ENCODE data around the gene RYR1. TPM values are rescaled to one million over a fixed set of nuclear protein-coding genes. Genes with fewer than 3 reads are reported as not detected.

The RYR1 gene
- total and polyA plus RNA-seq, 10 of the 15 experiments (the other 5 are each of a cell fraction or from before 2014, with no cell fraction given) = under 0.01 to 0.32 (median 0.07) TPM; not detected in 1

DNA sequence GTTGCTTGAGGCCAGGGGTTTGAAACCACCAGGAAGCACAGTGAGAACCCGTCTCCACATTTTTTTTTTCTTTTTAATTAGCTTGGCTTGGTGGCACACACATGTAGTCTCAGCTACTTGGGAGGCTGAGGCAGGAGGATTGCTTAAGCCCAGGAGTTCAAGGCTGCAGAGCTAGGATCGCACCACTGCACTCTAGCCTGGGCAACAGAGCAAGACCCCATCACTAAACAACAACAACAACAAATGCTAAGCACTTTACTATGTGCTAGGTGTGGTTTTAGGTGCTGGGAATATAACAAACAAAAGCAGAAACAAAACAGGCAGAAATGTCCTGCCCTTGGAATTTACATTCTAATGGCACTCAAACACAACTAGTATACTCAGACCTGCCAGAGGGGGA, 51.3 kb downstream of the RYR1 start (continued):
- TF ChIP-seq SMAD5 (IDR thresholded peaks at IDR 0.05; ENCODE audit: low read depth) (no peak), LARP7 (IDR thresholded peaks at IDR 0.05) (no peak), MEF2B (IDR thresholded peaks at IDR 0.05; ENCODE audit: partially characterized antibody, poor library complexity, severe bottlenecking) (no peak), NR2F1 (conservative IDR thresholded peaks at IDR 0.05) (no peak), ESRRA (IDR thresholded peaks at IDR 0.05; ENCODE audit: low read length) (no peak), JUND (IDR thresholded peaks at IDR 0.05; ENCODE audit: low read depth, low read length) (no peak)
- TF ChIP-seq, protein P1, sequence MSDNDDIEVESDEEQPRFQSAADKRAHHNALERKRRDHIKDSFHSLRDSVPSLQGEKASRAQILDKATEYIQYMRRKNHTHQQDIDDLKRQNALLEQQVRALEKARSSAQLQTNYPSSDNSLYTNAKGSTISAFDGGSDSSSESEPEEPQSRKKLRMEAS (IDR thresholded peaks at IDR 0.05; ENCODE audit: low read depth, low read length) = no peak
- TF ChIP-seq, protein P2, sequence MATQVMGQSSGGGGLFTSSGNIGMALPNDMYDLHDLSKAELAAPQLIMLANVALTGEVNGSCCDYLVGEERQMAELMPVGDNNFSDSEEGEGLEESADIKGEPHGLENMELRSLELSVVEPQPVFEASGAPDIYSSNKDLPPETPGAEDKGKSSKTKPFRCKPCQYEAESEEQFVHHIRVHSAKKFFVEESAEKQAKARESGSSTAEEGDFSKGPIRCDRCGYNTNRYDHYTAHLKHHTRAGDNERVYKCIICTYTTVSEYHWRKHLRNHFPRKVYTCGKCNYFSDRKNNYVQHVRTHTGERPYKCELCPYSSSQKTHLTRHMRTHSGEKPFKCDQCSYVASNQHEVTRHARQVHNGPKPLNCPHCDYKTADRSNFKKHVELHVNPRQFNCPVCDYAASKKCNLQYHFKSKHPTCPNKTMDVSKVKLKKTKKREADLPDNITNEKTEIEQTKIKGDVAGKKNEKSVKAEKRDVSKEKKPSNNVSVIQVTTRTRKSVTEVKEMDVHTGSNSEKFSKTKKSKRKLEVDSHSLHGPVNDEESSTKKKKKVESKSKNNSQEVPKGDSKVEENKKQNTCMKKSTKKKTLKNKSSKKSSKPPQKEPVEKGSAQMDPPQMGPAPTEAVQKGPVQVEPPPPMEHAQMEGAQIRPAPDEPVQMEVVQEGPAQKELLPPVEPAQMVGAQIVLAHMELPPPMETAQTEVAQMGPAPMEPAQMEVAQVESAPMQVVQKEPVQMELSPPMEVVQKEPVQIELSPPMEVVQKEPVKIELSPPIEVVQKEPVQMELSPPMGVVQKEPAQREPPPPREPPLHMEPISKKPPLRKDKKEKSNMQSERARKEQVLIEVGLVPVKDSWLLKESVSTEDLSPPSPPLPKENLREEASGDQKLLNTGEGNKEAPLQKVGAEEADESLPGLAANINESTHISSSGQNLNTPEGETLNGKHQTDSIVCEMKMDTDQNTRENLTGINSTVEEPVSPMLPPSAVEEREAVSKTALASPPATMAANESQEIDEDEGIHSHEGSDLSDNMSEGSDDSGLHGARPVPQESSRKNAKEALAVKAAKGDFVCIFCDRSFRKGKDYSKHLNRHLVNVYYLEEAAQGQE (IDR thresholded peaks at IDR 0.05; ENCODE audit: low read depth, low read length) = no peak

DNA sequence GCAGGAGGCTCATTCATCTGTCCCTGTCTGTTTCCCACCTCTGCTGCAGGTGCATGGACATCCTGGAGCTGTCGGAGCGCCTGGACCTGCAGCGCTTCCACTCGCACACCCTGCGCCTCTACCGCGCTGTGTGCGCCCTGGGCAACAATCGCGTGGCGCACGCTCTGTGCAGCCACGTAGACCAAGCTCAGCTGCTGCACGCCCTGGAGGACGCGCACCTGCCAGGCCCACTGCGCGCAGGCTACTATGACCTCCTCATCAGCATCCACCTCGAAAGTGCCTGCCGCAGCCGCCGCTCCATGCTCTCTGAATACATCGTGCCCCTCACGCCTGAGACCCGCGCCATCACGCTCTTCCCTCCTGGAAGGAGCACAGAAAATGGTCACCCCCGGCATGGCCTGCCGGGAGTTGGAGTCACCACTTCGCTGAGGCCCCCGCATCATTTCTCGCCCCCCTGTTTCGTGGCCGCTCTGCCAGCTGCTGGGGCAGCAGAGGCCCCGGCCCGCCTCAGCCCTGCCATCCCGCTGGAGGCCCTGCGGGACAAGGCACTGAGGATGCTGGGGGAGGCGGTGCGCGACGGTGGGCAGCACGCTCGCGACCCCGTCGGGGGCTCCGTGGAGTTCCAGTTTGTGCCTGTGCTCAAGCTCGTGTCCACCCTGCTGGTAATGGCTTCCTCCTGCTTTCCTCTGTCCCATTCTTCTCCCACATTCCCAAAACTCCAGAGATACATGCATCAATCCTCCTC, 52.2 kb downstream of the RYR1 start:
- RAD21 ChIA-PET (ENCODE audit: unreplicated experiment) = no interaction called here
- no peak overlapping the region for H3K27ac ChIP-seq (ENCODE audit: control insufficient read depth, insufficient read depth)
- H4K20me1 ChIP-seq (ENCODE audit: control insufficient read depth, insufficient read depth) = no peaks in the 10 kb centered on the region
- H3K9ac ChIP-seq (ENCODE audit: control insufficient read depth, insufficient read depth, low read length) = no peak overlapping the region
- no peak overlapping the region for H3K4me3 ChIP-seq
- no peaks in the 10 kb centered on the region for H3K79me2 ChIP-seq (ENCODE audit: control insufficient read depth, insufficient read depth, low read length)
- BruUV-seq (replicated peaks) = no TSS peak
- FAIRE-seq = no peak
- 72% methylated on average over 44 of the region's 49 CpGs for WGBS (ENCODE audit: insufficient coverage, insufficient replicate concordance, low lambda C conversion rate, missing lambda C conversion rate)
- in situ Hi-C loops (cut with MboI) = no loop called here
- intact Hi-C loops (cut with micrococcal nuclease; ENCODE audit: unreplicated experiment) = no loop called here
- H3K36me3 ChIP-seq (ENCODE audit: control insufficient read depth in 2 of 2, insufficient read depth in 2 of 2, low read length in 1 of 2) = no peaks in the 10 kb centered on the region
- SMC1A ChIA-PET (ENCODE audit: uncharacterized antibody, unreplicated experiment) = no interaction called here
- H3K4me1 ChIP-seq (ENCODE audit: control insufficient read depth, insufficient read depth, low read length) = no peaks in the 10 kb centered on the region
- no peak for ATAC-seq
- DNase-seq (ENCODE audit: low read depth, low spot score) = no peak
- POLR2A ChIA-PET = no interaction called here
- no peak overlapping the region for H2AFZ ChIP-seq (ENCODE audit: control insufficient read depth, low read depth, low read length)
- CTCF ChIA-PET = no interaction called here
- H3K4me2 ChIP-seq (ENCODE audit: control insufficient read depth, insufficient read depth) = no peak overlapping the region
- no peaks in the 10 kb centered on the region for H3K27me3 ChIP-seq (replicated peaks in 1 of 2; ENCODE audit: control insufficient read depth in 2 of 2, insufficient read depth in 2 of 2, low read length in 1 of 2)
- H3K9me3 ChIP-seq (replicated peaks; ENCODE audit: control insufficient read depth, insufficient read depth, low read length) = peaks cover 2% of the 10 kb centered on the region; the same call in 1 of the 3 replicates
- no peak for TF ChIP-seq FOXK2 (IDR thresholded peaks at IDR 0.05)
- no peak for TF ChIP-seq NR2F1 (conservative IDR thresholded peaks at IDR 0.05)
- TF ChIP-seq SIN3A (IDR thresholded peaks at IDR 0.05; ENCODE audit: low read depth, low read length) = no peak
- no peak for TF ChIP-seq ETV6 (conservative IDR thresholded peaks at IDR 0.05 in 1 of 2, IDR thresholded peaks at IDR 0.05 in 1 of 2; ENCODE audit: borderline replicate concordance in 1 of 2, low read depth in 1 of 2)
- no peak for TF ChIP-seq NFYB (IDR thresholded peaks at IDR 0.05; ENCODE audit: insufficient read depth, low read depth, low read length)
- no peak for TF ChIP-seq HDGF (IDR thresholded peaks at IDR 0.05)
- TF ChIP-seq, protein P3, sequence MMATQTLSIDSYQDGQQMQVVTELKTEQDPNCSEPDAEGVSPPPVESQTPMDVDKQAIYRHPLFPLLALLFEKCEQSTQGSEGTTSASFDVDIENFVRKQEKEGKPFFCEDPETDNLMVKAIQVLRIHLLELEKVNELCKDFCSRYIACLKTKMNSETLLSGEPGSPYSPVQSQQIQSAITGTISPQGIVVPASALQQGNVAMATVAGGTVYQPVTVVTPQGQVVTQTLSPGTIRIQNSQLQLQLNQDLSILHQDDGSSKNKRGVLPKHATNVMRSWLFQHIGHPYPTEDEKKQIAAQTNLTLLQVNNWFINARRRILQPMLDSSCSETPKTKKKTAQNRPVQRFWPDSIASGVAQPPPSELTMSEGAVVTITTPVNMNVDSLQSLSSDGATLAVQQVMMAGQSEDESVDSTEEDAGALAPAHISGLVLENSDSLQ (IDR thresholded peaks at IDR 0.05) = no peak
- TF ChIP-seq SRF (IDR thresholded peaks at IDR 0.05; ENCODE audit: low read depth in 2 of 2, low read length in 2 of 2) = no peak
- no peak for TF ChIP-seq GABPA (IDR thresholded peaks at IDR 0.05; ENCODE audit: low read depth)
- no peak for TF ChIP-seq DPF2 (IDR thresholded peaks at IDR 0.05)
